Keratinocyte (primary cell): ENCODE measurements around the gene KCNJ16. TPM values are rescaled to one million over a fixed set of nuclear protein-coding genes. Genes with fewer than 3 reads are reported as not detected.

Experiments used
- DNase-seq: peaks from one replicate; pipeline ENCODE4 v3.0.0-alpha.2; 2011; ENCODE audit warnings: low read depth, missing footprints, low spot score
- FAIRE-seq: peaks from 2 replicates; lab custom pipeline; 2011; peaks lifted over from hg19 to GRCh38; lab: Jason Lieb, UNC
- H2AFZ ChIP-seq: 2 replicates; pipeline ENCODE4 v1.6.0; 2012; ENCODE audit warnings: low read length, control low read depth, inconsistent platforms; ENCODE audit not compliant: control insufficient read depth
- H3K27ac ChIP-seq: 2 replicates; pipeline ENCODE4 v1.5.1; 2011; ENCODE audit warnings: low read length; ENCODE audit not compliant: control insufficient read depth, insufficient read depth
- H3K27me3 ChIP-seq: 3 replicates; pipeline ENCODE4 v1.6.0; 2011; ENCODE audit warnings: low read length; ENCODE audit not compliant: control insufficient read depth, insufficient read depth; ENCODE audit errors: extremely low read depth
- H3K36me3 ChIP-seq, 2 experiments: 2 replicates in 1 of 2; 3 replicates in 1 of 2; pipeline ENCODE4 v1.5.1; 2011; ENCODE audit warnings: low read length in 2 of 2, mild to moderate bottlenecking in 1 of 2; ENCODE audit not compliant: control insufficient read depth in 2 of 2, insufficient read depth in 2 of 2; ENCODE audit errors: extremely low read depth in 1 of 2
- H3K4me1 ChIP-seq: 3 replicates; pipeline ENCODE4 v1.5.1; 2011; ENCODE audit warnings: low read length; ENCODE audit not compliant: control insufficient read depth, insufficient read depth; ENCODE audit errors: extremely low read depth
- H3K4me2 ChIP-seq: 3 replicates; pipeline ENCODE4 v1.6.0; 2011; ENCODE audit warnings: low read depth, low read length; ENCODE audit not compliant: control insufficient read depth, insufficient read depth; ENCODE audit errors: extremely low read depth
- H3K4me3 ChIP-seq, 3 experiments: fragments of 200-600 bp in 1 of 3; sonication (generic) in 1 of 3; 2 replicates in 2 of 3; 3 replicates in 1 of 3; pipeline ENCODE4 v1.5.1; 2011 to 2016; ENCODE audit warnings: low read length in 3 of 3, mild to moderate bottlenecking in 3 of 3, control low read depth in 2 of 3, inconsistent platforms in 1 of 3, low read depth in 1 of 3, mixed read lengths in 1 of 3, mixed run types in 1 of 3, moderate library complexity in 1 of 3; ENCODE audit not compliant: control insufficient read depth in 2 of 3, insufficient read depth in 2 of 3; ENCODE audit errors: extremely low read depth in 1 of 3
- H3K79me2 ChIP-seq: 2 replicates; pipeline ENCODE4 v1.6.0; 2012; ENCODE audit warnings: low read length; ENCODE audit not compliant: control insufficient read depth, insufficient read depth
- H3K9ac ChIP-seq: 3 replicates; pipeline ENCODE4 v1.6.0; 2011; ENCODE audit warnings: low read length; ENCODE audit not compliant: control insufficient read depth, insufficient read depth; ENCODE audit errors: extremely low read depth
- H3K9me1 ChIP-seq: 3 replicates; pipeline ENCODE4 v1.6.0; 2011; ENCODE audit warnings: low read length; ENCODE audit not compliant: control insufficient read depth, insufficient read depth; ENCODE audit errors: extremely low read depth
- H3K9me3 ChIP-seq: 2 replicates; pipeline ENCODE4 v1.5.1; 2012; ENCODE audit warnings: low read depth, low read length; ENCODE audit not compliant: control insufficient read depth
- H4K20me1 ChIP-seq: 3 replicates; pipeline ENCODE4 v1.6.0; 2011; ENCODE audit warnings: low read length; ENCODE audit not compliant: control insufficient read depth, insufficient read depth; ENCODE audit errors: extremely low read depth
- EZH2 ChIP-seq: IDR thresholded peaks from one replicate; pipeline ENCODE4 v1.6.1; 2012; ENCODE audit warnings: inconsistent platforms, mild to moderate bottlenecking, low read length, moderate library complexity
- dilution Hi-C: fragments of 300-500 bp; cut with MboI; formaldehyde crosslinking; loops from one replicate; pipeline ENCODE4 v1.7.0; 2020; ENCODE audit warnings: low sequenced_read_pairs; ENCODE audit not compliant: extremely low pct_ligation_motif_present
- polyA plus RNA-seq, 5 experiments: library from polyadenylated mRNA; depleted of rRNA in 3 of 5; stranded (reverse) in 3 of 5; stranded (forward) in 1 of 5; unstranded in 1 of 5; fragments of >200 nt; gene quantifications; 1 replicate in 1 of 5; 2 replicates in 3 of 5; 3 replicates in 1 of 5; pipeline versions ENCODE4 v1.2.1 to v1.2.3, GENCODE V29; 2011 to 2012; ENCODE audit warnings: missing spikeins in 2 of 5, low read depth in 1 of 5, low replicate concordance in 1 of 5
- TF ChIP-seq, protein P1 (sequence below), 3 experiments: IDR thresholded peaks in 1 of 3; conservative IDR thresholded peaks in 1 of 3; optimal IDR thresholded peaks in 1 of 3; 2 replicates in 2 of 3; 3 replicates in 1 of 3; pipeline versions ENCODE3 to v1.5.1; 2011; ENCODE audit warnings: low read length in 3 of 3, mild to moderate bottlenecking in 3 of 3, moderate library complexity in 2 of 3, control low read depth in 1 of 3, inconsistent platforms in 1 of 3; ENCODE audit not compliant: insufficient read depth in 2 of 3; ENCODE audit errors: extremely low read depth in 1 of 3

KCNJ16 gene
- polyA plus RNA-seq, 1 donor (not counting 4 experiments of a cell fraction or from before 2014, with no cell fraction given) = not detected

DNA sequence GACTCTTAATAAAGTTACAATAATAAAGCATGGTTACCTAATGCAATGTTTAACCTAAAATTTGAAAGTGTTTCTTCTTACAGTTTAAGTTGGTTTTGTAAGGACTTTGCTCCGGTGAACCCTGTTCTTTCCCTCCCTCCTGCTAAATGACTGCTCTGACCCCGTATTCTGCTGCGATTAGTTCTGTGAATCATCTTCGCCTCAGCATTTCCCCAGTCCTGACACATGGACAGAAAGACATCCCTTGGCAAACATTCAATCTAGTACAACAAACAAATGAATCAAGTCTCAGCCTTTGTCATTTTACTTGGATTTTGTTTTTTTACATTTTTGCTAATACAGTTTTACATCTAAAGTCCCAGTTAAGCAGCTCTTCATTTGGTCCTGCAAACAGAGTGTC, 109.7 kb downstream of the KCNJ16 start:
- Histone ChIP-seq H3K4me3 (peak overlapping the region in 1 of 3 experiments; percentile 24), H3K9me1 (no peaks in the 10 kb centered on the region), H3K4me1 (peaks cover 21% of the 10 kb centered on the region), H2AFZ (peak overlapping the region; percentile 11), H3K36me3 (no peaks in the 10 kb centered on the region), H3K27me3 (no peaks in the 10 kb centered on the region), H3K4me2 (peak overlapping the region; percentile 58), H3K27ac (no peak overlapping the region), H3K9ac (no peak overlapping the region), H3K79me2 (no peaks in the 10 kb centered on the region), H4K20me1 (no peaks in the 10 kb centered on the region), H3K9me3 (no peaks in the 10 kb centered on the region)
- dilution Hi-C loops = no loop called here
- FAIRE-seq (peak; percentile 88), DNase-seq (no peak)
- no peak for TF ChIP-seq EZH2
- TF ChIP-seq, protein P1, sequence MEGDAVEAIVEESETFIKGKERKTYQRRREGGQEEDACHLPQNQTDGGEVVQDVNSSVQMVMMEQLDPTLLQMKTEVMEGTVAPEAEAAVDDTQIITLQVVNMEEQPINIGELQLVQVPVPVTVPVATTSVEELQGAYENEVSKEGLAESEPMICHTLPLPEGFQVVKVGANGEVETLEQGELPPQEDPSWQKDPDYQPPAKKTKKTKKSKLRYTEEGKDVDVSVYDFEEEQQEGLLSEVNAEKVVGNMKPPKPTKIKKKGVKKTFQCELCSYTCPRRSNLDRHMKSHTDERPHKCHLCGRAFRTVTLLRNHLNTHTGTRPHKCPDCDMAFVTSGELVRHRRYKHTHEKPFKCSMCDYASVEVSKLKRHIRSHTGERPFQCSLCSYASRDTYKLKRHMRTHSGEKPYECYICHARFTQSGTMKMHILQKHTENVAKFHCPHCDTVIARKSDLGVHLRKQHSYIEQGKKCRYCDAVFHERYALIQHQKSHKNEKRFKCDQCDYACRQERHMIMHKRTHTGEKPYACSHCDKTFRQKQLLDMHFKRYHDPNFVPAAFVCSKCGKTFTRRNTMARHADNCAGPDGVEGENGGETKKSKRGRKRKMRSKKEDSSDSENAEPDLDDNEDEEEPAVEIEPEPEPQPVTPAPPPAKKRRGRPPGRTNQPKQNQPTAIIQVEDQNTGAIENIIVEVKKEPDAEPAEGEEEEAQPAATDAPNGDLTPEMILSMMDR (optimal IDR thresholded peaks at IDR 0.05 in 1 of 3, IDR thresholded peaks at IDR 0.05 in 1 of 3, conservative IDR thresholded peaks at IDR 0.05 in 1 of 3; ENCODE audit: extremely low read depth in 1 of 3, insufficient read depth in 2 of 3, low read length in 3 of 3) = no peak

Other genes with a start within 250 kb of the KCNJ16 start
- gene KCNJ2, start 94.3 kb downstream of the KCNJ16 start, polyA plus RNA-seq = 0.09 to 0.12 TPM (median 0.11 TPM) in 3 replicates